22Rv1 (cell line): ENCODE measurements around the gene ANXA2.

Experiments used
- H3K27ac ChIP-seq: fragments of 450-650 bp; 2 replicates; pipeline ENCODE4 v1.5.1; 2017
- ZFX ChIP-seq: fragments of 450-650 bp; IDR thresholded peaks from 2 replicates; pipeline ENCODE4 v1.6.1; 2017; ENCODE audit warnings: antibody characterized with exemption, borderline replicate concordance
- TF ChIP-seq, protein P1 (sequence below): fragments of 450-650 bp; IDR thresholded peaks from 2 replicates; pipeline ENCODE4 v1.5.1; 2017; ENCODE audit warnings: mild to moderate bottlenecking

Gene ANXA2

DNA sequence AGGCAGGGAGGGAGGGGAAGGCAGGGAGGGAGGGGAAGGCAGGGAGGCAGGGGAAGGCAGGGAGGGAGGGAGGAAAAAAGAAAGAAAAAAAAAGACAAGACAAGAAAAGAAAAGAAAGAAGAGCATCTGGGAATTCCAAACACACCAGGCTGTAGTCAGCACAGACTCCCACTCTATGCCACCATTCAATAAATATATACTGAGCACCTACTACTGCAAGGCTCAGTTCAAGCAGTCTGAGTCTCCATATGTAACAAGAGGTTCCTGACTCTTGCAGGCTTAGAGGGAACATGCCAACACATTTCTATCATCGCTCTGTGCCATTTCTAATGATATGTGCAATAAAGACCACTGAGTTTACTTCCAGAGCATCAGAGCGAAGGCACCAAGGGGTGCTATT, 47.7 kb downstream of the ANXA2 start:
- H3K27ac ChIP-seq: no peak overlapping the region
- TF ChIP-seq, protein P1, sequence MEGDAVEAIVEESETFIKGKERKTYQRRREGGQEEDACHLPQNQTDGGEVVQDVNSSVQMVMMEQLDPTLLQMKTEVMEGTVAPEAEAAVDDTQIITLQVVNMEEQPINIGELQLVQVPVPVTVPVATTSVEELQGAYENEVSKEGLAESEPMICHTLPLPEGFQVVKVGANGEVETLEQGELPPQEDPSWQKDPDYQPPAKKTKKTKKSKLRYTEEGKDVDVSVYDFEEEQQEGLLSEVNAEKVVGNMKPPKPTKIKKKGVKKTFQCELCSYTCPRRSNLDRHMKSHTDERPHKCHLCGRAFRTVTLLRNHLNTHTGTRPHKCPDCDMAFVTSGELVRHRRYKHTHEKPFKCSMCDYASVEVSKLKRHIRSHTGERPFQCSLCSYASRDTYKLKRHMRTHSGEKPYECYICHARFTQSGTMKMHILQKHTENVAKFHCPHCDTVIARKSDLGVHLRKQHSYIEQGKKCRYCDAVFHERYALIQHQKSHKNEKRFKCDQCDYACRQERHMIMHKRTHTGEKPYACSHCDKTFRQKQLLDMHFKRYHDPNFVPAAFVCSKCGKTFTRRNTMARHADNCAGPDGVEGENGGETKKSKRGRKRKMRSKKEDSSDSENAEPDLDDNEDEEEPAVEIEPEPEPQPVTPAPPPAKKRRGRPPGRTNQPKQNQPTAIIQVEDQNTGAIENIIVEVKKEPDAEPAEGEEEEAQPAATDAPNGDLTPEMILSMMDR: no peak
- TF ChIP-seq ZFX: no peak

DNA sequence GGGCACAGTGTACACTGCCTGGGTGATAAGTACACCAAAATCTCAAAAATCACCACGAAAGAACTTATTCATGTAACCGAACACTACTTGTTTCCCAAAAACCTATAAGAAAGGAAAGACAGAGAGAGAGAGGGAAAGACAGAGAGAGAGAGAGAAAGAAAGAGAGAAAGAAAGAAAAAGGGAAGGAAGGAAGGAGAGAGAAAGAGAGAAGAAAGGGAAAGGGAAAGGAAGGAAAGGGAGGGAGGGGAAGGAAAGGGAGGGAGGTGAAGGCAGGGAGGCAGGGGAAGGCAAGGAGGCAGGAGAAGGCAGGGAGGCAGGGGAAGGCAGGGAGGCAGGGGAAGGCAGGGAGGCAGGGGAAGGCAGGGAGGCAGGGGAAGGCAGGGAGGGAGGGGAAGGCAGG, 48.2 kb downstream of the ANXA2 start:
- no peak overlapping the region for H3K27ac ChIP-seq
- TF ChIP-seq ZFX: no peak
- TF ChIP-seq, protein P1: no peak

DNA sequence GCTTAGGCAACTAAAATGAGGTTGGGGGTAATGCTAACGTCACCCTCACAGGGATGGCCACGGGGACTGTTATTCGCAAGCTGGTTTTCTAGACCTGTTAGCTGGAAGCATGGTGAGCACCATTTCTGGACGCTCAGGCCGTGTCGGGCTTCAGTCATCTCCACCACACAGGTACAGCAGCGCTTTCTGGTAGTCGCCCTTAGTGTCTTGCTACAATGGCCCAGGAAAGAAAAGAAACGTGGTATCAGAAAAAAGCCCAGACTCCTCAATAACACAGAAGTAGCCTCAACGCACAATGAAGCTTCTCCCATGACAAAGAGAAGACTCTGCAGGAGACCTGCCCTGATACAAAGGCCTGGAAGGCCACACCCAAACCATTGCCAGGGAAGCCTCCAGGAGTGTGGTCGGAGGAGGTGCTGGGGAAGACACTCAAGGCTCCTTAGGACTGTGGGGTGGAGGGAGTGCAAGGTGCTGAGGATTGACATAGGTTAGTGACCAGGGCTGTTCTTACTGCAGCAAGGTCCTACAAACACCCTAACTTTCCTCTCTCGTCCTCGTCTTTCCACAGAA, 50.2 kb downstream of the ANXA2 start:
- TF ChIP-seq, protein P1: no peak
- TF ChIP-seq ZFX: no peak
- H3K27ac ChIP-seq: no peak overlapping the region

DNA sequence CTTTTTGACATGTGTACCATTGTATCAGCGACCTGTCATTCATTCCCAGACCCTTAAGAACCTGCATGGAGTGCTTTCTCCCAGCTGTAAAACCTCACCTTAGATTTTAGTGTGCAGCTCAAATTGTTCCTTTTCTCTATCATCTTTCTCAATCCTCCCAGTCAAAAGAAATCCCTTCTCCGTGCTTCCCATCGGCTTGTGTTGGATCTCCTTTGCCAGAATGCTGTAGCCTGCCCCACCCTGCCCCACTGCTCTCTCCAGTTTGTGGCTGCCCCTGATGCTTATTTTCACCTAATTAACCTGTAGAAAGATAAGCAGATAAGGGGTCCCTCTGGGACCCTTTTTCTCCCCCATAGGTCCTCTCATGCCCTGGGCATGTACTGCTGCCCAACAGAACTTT, 51.1 kb downstream of the ANXA2 start:
- TF ChIP-seq, protein P1: no peak
- TF ChIP-seq ZFX: no peak
- no peak overlapping the region for H3K27ac ChIP-seq

DNA sequence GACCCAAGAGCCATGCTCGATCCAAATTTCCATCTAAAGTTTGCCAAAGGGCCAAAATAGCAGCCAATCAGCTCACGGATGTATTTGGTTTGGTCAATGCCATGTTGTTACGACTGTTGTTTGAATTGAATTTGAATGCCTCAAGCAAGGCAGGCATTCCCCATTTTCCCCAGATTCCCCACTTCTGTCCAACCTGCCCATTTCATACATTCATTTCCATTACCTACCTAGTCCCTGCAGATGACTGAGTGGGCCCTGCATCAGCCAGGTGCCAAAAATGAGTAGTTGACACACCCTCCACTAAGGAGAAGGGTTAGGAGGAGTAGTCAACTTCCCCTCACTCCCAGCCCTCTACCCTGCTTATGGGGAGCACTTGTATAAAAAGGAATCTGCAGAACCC, 51.7 kb downstream of the ANXA2 start:
- no peak for TF ChIP-seq ZFX
- TF ChIP-seq, protein P1: no peak
- no peak overlapping the region for H3K27ac ChIP-seq

DNA sequence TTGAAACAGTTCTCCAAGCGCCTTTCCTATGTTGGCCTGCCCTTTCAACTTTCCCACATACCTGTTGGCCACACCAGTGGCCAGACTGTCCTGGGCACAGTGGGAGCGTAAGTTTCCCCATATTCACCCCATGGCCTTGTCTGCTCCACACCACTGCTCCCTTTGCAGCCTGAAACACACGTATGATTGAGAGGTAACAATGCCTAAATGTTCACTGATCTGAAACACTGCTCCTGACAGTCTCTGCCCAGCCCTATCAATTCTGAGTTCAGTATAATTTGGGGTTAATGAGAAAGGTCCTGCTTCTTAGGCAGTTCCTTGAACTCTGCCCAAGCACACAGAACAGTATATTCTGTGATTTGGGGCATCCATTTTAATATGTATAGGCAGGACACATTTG, 52.2 kb downstream of the ANXA2 start:
- H3K27ac ChIP-seq: no peak overlapping the region
- no peak for TF ChIP-seq ZFX
- TF ChIP-seq, protein P1: no peak

DNA sequence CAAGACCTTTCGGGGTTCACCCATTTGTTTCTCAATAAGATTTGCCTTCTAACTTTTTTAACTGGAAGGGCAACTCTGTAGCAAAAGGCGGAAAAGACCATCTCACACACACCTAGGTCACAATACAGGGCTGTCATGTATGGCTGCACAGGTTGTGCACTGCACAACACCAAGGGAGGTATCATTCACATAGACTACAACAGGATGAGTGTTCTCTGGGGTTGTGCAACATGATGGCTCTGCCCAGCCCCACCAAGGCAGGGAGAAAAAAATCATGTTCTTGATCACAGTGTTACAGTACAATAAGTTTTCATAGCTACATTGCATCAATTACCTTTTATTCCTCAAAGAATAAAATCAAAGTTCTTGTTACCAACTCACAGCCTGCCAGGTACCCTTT, 52.8 kb downstream of the ANXA2 start:
- H3K27ac ChIP-seq: no peak overlapping the region
- TF ChIP-seq, protein P1: no peak
- TF ChIP-seq ZFX: no peak
